Myocyte (in vitro differentiated cells): ENCODE data around the gene LRRC14B. TPM values are rescaled to one million over a fixed set of nuclear protein-coding genes. Genes with fewer than 3 reads are reported as not detected.
"Not testable (repeated sequence)": the region's sequence is repeated elsewhere in the genome, so short reads cannot be mapped to it uniquely, and the experiment has no call there.

Experiments
- DNase-seq: peaks from one replicate; pipeline ENCODE4 v3.0.0-alpha.2; 2012; ENCODE audit warnings: low read depth
- total RNA-seq: library from RNA; depleted of rRNA; stranded (reverse); fragments of >200 nt; gene quantifications from 2 replicates; pipeline ENCODE4 v1.2.3, GENCODE V29; 2014

LRRC14B gene
- total RNA-seq, 1 donor from 2014 or later, result 21.9 TPM

GRCh38 chr5:233426-233825, 42.1 kb downstream of the LRRC14B start:
- DNase-seq, result not testable (repeated sequence)

- DNase-seq, result no peak
Measured at GRCh38 chr5:234450-234849, 43.2 kb downstream of the LRRC14B start.

GRCh38 chr5:235527-235926, 44.2 kb downstream of the LRRC14B start:
- DNase-seq, result not testable (repeated sequence)

DNA sequence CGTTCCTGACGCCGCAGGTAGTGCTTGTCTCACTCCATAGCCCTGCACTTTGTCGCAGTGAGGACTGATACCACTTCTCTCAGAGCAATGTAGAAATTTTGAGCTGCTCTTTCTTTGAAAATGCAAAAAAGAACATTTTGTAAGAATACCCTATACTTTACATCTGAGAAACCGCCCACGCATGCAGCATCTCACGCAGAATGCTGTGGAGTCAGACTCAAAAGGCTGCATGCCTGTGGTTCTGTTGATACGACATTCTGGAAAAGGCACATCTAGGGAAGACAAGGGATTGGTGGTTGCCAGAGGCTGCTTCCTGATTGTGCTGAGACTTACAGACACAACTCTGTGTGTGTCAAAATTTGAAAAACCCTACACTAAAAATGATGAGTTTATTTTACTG, 46.6 kb downstream of the LRRC14B start:
- DNase-seq, result not testable (repeated sequence)

GRCh38 chr5:240550-240949, 49.3 kb downstream of the LRRC14B start:
- DNase-seq, result not testable (repeated sequence)

- DNase-seq, result peak; percentile 85
Measured at GRCh38 chr5:241045-241669, 49.9 kb downstream of the LRRC14B start.

GRCh38 chr5:243683-244367, 52.5 kb downstream of the LRRC14B start:
- DNase-seq, result not testable (repeated sequence)

DNA sequence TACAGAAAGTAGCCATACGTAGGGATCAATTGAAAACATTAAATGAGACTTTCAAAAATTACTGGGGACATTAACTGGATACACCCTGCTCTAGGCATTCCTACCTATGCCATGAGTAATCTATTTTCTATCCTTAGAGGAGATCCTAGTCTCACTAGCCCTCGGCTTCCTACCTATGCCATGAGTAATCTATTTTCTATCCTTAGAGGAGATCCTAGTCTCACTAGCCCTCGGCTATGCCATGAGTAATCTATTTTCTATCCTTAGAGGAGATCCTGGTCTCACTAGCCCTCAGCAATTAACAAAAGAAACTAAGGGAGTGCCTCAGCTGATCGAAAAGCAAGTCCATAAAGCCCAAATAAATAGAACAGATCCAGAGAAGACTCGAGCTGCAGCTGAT, 54.4 kb downstream of the LRRC14B start:
- DNase-seq, result not testable (repeated sequence)

Other genes starting within 250 kb of the LRRC14B start
- 0.08 and 0.16 TPM in 2 replicates for gene PLEKHG4B, start 99.3 kb upstream of the LRRC14B start, total RNA-seq
- gene CCDC127, start 26.7 kb downstream of the LRRC14B start, total RNA-seq, result 7.8 and 7.9 TPM in 2 replicates
- gene SDHA, start 26.8 kb downstream of the LRRC14B start, total RNA-seq, result 142 and 184 TPM in 2 replicates
- 101 and 134 TPM in 2 replicates for gene PDCD6, start 80.2 kb downstream of the LRRC14B start, total RNA-seq
- gene AHRR, start 130.2 kb downstream of the LRRC14B start, total RNA-seq, result 74.8 and 106 TPM in 2 replicates